H9 (cell line): ENCODE data around the gene MTTP. TPM values are rescaled to one million over a fixed set of nuclear protein-coding genes. Genes with fewer than 3 reads are reported as not detected.

Experiments
- DNase-seq: peaks from one replicate; pipeline ENCODE4 v3.0.0-alpha.2; 2017
- H2AFZ ChIP-seq: one replicate; pipeline ENCODE4 v1.6.1; 2013; ENCODE audit warnings: mild to moderate bottlenecking, low read length, control low read depth, moderate library complexity
- H2AK5ac ChIP-seq: 2 replicates; pipeline ENCODE4 v1.6.1; 2013; ENCODE audit warnings: low read length, control low read depth, mixed read lengths; ENCODE audit not compliant: insufficient read length
- H2BK120ac ChIP-seq: one replicate; pipeline ENCODE4 v1.6.1; 2013; ENCODE audit warnings: low read depth, mild to moderate bottlenecking, low read length, control low read depth, inconsistent platforms; ENCODE audit not compliant: poor library complexity, severe bottlenecking
- H2BK12ac ChIP-seq: 2 replicates; pipeline ENCODE4 v1.6.1; 2013; ENCODE audit warnings: low read length, control low read depth, mixed read lengths, low read depth; ENCODE audit not compliant: insufficient read length
- H2BK15ac ChIP-seq: 2 replicates; pipeline ENCODE4 v1.6.1; 2013; ENCODE audit warnings: low read depth, low read length, control low read depth
- H2BK20ac ChIP-seq: one replicate; pipeline ENCODE4 v1.6.1; 2013; ENCODE audit warnings: low read depth, mild to moderate bottlenecking, low read length, control low read depth, inconsistent platforms; ENCODE audit not compliant: poor library complexity, severe bottlenecking
- H2BK5ac ChIP-seq: 2 replicates; pipeline ENCODE4 v1.6.1; 2013; ENCODE audit warnings: low read length, control low read depth, mixed read lengths; ENCODE audit not compliant: insufficient read length
- H3K14ac ChIP-seq: 2 replicates; pipeline ENCODE4 v1.6.1; 2013; ENCODE audit warnings: low read length, control low read depth; ENCODE audit not compliant: insufficient read depth
- H3K18ac ChIP-seq: 2 replicates; pipeline ENCODE4 v1.6.1; 2013; ENCODE audit warnings: low read depth, mild to moderate bottlenecking, mixed read lengths, low read length, control low read depth; ENCODE audit not compliant: insufficient read length
- H3K23ac ChIP-seq: 2 replicates; pipeline ENCODE4 v1.6.1; 2013; ENCODE audit warnings: low read length, control low read depth, mixed read lengths, low read depth; ENCODE audit not compliant: insufficient read length
- H3K23me2 ChIP-seq: 2 replicates; pipeline ENCODE4 v1.6.1; 2013; ENCODE audit warnings: low read depth, mild to moderate bottlenecking, mixed read lengths, low read length, control low read depth; ENCODE audit not compliant: insufficient read length, poor library complexity, severe bottlenecking
- H3K27ac ChIP-seq: 2 replicates; pipeline ENCODE4 v1.5.1; 2013; ENCODE audit warnings: low read length, control low read depth, mixed read lengths, low read depth; ENCODE audit not compliant: insufficient read length
- H3K27me3 ChIP-seq: 2 replicates; pipeline ENCODE4 v1.6.1; 2013; ENCODE audit warnings: low read length, control low read depth, inconsistent platforms; ENCODE audit not compliant: insufficient read depth
- H3K4ac ChIP-seq: 2 replicates; pipeline ENCODE4 v1.6.1; 2013; ENCODE audit warnings: low read depth, mild to moderate bottlenecking, control low read depth, inconsistent platforms, low read length, moderate library complexity
- H3K4me1 ChIP-seq: 2 replicates; pipeline ENCODE4 v1.6.1; 2013; ENCODE audit warnings: low read length, control low read depth, inconsistent platforms; ENCODE audit not compliant: insufficient read depth
- H3K4me2 ChIP-seq: 2 replicates; pipeline ENCODE4 v1.6.1; 2013; ENCODE audit warnings: low read length, control low read depth, mixed read lengths; ENCODE audit not compliant: insufficient read length, insufficient read depth
- H3K56ac ChIP-seq: 2 replicates; pipeline ENCODE4 v1.6.1; 2013; ENCODE audit warnings: low read depth, mild to moderate bottlenecking, mixed read lengths, low read length, control low read depth; ENCODE audit not compliant: insufficient read length
- H3K79me1 ChIP-seq: 2 replicates; pipeline ENCODE4 v1.6.1; 2013; ENCODE audit warnings: low read depth, mild to moderate bottlenecking, moderate library complexity, low read length, control low read depth, inconsistent platforms; ENCODE audit not compliant: insufficient read depth, poor library complexity, severe bottlenecking
- H3K79me2 ChIP-seq: 2 replicates; pipeline ENCODE4 v1.6.1; 2013; ENCODE audit warnings: low read length, control low read depth, inconsistent platforms; ENCODE audit not compliant: insufficient read depth
- H3K9ac ChIP-seq: 2 replicates; pipeline ENCODE4 v1.6.1; 2013; ENCODE audit warnings: low read length, control low read depth, mixed read lengths; ENCODE audit not compliant: insufficient read length; ENCODE audit errors: extremely low read depth
- H3K9me3 ChIP-seq: one replicate; pipeline ENCODE4 v1.6.1; 2013; ENCODE audit warnings: low read depth, low read length, inconsistent platforms; ENCODE audit not compliant: control insufficient read depth
- H3T11ph ChIP-seq: one replicate; pipeline ENCODE4 v1.6.1; 2013; ENCODE audit warnings: mild to moderate bottlenecking, low read length, control low read depth, inconsistent platforms
- H4K20me1 ChIP-seq: one replicate; pipeline ENCODE4 v1.6.1; 2013; ENCODE audit not compliant: control insufficient read depth, insufficient read length, insufficient read depth
- H4K5ac ChIP-seq: 2 replicates; pipeline ENCODE4 v1.6.1; 2013; ENCODE audit warnings: low read depth, mild to moderate bottlenecking, mixed read lengths, low read length, control low read depth; ENCODE audit not compliant: insufficient read length
- H4K8ac ChIP-seq: replicated peaks from 2 replicates; pipeline ENCODE4 v1.6.1; 2013; ENCODE audit warnings: low read length, control low read depth, mixed read lengths, low read depth; ENCODE audit not compliant: insufficient read length
- H4K91ac ChIP-seq: 2 replicates; pipeline ENCODE4 v1.6.1; 2013; ENCODE audit warnings: low read depth, mild to moderate bottlenecking, moderate library complexity, mixed read lengths, low read length, control low read depth; ENCODE audit not compliant: insufficient read length
- H3K27ac Mint-ChIP-seq, 3 experiments: 2 replicates in 2 of 3; 3 replicates in 1 of 3; pipeline ENCODE4 v1.8.0; 2020 to 2021; ENCODE audit warnings: mixed read lengths in 3 of 3, mild to moderate bottlenecking in 1 of 3, moderate library complexity in 1 of 3
- H3K27me3 Mint-ChIP-seq: 2 replicates; pipeline ENCODE4 v1.8.0; 2021; ENCODE audit warnings: low read depth, mild to moderate bottlenecking, moderate library complexity, mixed read lengths
- H3K36me3 Mint-ChIP-seq, 3 experiments: 2 replicates in 2 of 3; 3 replicates in 1 of 3; pipeline ENCODE4 v1.8.0; 2020 to 2021; ENCODE audit warnings: low read depth in 3 of 3, mixed read lengths in 3 of 3; ENCODE audit not compliant: insufficient read depth in 1 of 3
- H3K4me1 Mint-ChIP-seq, 2 experiments: 2 replicates each; pipeline ENCODE4 v1.8.0; 2020; ENCODE audit warnings: mixed read lengths in 2 of 2
- H3K4me3 Mint-ChIP-seq, 2 experiments: 2 replicates in 1 of 2; 3 replicates in 1 of 2; pipeline ENCODE4 v1.8.0; 2020 to 2021; ENCODE audit warnings: mild to moderate bottlenecking in 2 of 2, mixed read lengths in 2 of 2, moderate library complexity in 1 of 2
- H3K9me3 Mint-ChIP-seq, 2 experiments: 2 replicates in 1 of 2; 3 replicates in 1 of 2; pipeline ENCODE4 v1.8.0; 2020; ENCODE audit warnings: mild to moderate bottlenecking in 2 of 2, mixed read lengths in 2 of 2, moderate library complexity in 1 of 2
- WGBS: extraction: QIAGEN DNeasy Blood & Tissue Kit; methylation state at CpG from one replicate; pipeline ENCODE4 v1.1.7; 2013; ENCODE audit warnings: missing lambda C conversion rate, low lambda C conversion rate, mixed read lengths; ENCODE audit not compliant: insufficient read length; ENCODE audit errors: extremely low coverage; 5-methylcytosine and 5-hydroxymethylcytosine counted together
- long read RNA-seq: library from polyadenylated mRNA; unstranded; transcript quantifications from one replicate; pipeline ENCODE4 v2.0.0, GENCODE V29; 2020
- total RNA-seq: library from RNA; stranded (reverse); gene quantifications from 2 replicates; pipeline ENCODE4 v1.2.1, GENCODE V29; 2021
- TF ChIP-seq, protein P1 (sequence below): fragments of 200-600 bp; sonication (generic); conservative IDR thresholded peaks from 3 replicates; pipeline ENCODE4 v1.8.0; 2021; ENCODE audit warnings: antibody characterized with exemption, mild to moderate bottlenecking

Gene MTTP
- total RNA-seq = 0.46 and 0.64 TPM in 2 replicates
- long read RNA-seq, full-length matches to known transcripts = 2 of 3 reads
- long read RNA-seq, partial matches to known transcripts = 0 of 3 reads
- long read RNA-seq, other reads (novel, unspliced or antisense) = 1 of 3 reads

DNA sequence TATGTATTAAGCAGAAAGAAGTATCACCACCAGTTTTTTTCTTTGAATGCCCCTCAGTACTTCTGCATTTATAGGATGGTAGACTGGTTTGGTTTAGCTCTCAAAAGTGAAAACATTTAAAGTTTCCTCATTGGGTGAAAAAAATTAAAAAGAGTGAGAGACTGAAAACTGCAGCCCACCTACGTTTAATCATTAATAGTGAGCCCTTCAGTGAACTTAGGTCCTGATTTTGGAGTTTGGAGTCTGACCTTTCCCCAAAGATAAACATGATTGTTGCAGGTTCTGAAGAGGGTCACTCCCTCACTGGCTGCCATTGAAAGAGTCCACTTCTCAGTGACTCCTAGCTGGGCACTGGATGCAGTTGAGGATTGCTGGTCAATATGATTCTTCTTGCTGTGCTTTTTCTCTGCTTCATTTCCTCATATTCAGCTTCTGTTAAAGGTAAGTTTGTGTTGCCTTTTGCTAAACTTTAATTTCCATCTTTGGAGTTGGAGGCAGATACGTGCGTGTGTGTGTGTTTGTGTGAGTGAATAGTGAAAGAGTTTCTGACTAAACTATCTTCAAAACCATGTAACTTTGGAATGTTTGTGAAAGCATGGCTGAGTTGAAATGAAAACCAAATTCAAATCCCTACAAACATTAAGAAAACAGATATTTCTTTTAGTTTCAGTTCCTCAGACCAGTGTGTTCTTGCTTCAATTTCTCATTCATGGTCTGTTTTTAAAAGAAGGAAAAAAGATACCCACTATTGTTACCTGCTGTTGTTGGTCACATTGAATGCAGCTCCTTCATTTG lies at the start of gene MTTP:
Gene MTTP, plus strand, starts transcription at position 295 of the 795 bp plus-strand sequence. Its CDS starts 86 bp downstream, at position 381.
- Histone ChIP-seq H3K56ac (no peak within 1 kb of the TSS), H3T11ph (peak within 1 kb of the TSS; percentile 45), H2AFZ (peak within 1 kb of the TSS; percentile 94), H4K5ac (no peak within 1 kb of the TSS), H3K79me1 (no peaks in the 10 kb centered on the region), H2BK120ac (no peak within 1 kb of the TSS), H3K4me2 (no peak within 1 kb of the TSS), H3K4me1 (no peaks in the 10 kb centered on the region; the same call in 1 of the 2 replicates), H4K20me1 (no peaks in the 10 kb centered on the region), H4K8ac (no peak within 1 kb of the TSS), H2BK12ac (no peak within 1 kb of the TSS), H3K79me2 (no peaks in the 10 kb centered on the region), H4K91ac (no peak within 1 kb of the TSS), H2BK5ac (no peak within 1 kb of the TSS), H2AK5ac (no peak within 1 kb of the TSS), H2BK20ac (no peak within 1 kb of the TSS), H3K18ac (peak within 1 kb of the TSS; percentile 75), H3K23me2 (no peaks in the 10 kb centered on the region), H3K27me3 (no peaks in the 10 kb centered on the region), H3K9ac (no peak within 1 kb of the TSS), H3K14ac (0 out of 2 replicates have a peak within 1 kb of the TSS, but pooled peaks have one; percentile 28), H3K4ac (no peak within 1 kb of the TSS), H3K27ac (no peak within 1 kb of the TSS), H2BK15ac (no peak within 1 kb of the TSS), H3K23ac (no peak within 1 kb of the TSS), H3K9me3 (no peaks in the 10 kb centered on the region)
- Mint-ChIP-seq H3K36me3 (no peaks in the 10 kb centered on the region), H3K27ac (peak within 1 kb of the TSS; percentile 87 to 99 (median 96)), H3K9me3 (no peaks in the 10 kb centered on the region), H3K4me3 (peak within 1 kb of the TSS in 1 of 2 experiments; percentile 64; a peak in 2 of 5 replicates), H3K4me1 (peaks cover 9 to 11% of the 10 kb centered on the region in 2 experiments), H3K27me3 (no peaks in the 10 kb centered on the region)
- no peak for DNase-seq
- TF ChIP-seq, protein P1, sequence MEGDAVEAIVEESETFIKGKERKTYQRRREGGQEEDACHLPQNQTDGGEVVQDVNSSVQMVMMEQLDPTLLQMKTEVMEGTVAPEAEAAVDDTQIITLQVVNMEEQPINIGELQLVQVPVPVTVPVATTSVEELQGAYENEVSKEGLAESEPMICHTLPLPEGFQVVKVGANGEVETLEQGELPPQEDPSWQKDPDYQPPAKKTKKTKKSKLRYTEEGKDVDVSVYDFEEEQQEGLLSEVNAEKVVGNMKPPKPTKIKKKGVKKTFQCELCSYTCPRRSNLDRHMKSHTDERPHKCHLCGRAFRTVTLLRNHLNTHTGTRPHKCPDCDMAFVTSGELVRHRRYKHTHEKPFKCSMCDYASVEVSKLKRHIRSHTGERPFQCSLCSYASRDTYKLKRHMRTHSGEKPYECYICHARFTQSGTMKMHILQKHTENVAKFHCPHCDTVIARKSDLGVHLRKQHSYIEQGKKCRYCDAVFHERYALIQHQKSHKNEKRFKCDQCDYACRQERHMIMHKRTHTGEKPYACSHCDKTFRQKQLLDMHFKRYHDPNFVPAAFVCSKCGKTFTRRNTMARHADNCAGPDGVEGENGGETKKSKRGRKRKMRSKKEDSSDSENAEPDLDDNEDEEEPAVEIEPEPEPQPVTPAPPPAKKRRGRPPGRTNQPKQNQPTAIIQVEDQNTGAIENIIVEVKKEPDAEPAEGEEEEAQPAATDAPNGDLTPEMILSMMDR = no peak
- no CpG with 5 or more reads among the region's 3 CpGs for WGBS
